Measurements from ENCODE around the gene GAK. TPM values are rescaled to one million over a fixed set of nuclear protein-coding genes. Genes with fewer than 3 reads are reported as not detected.
"Not testable (repeated sequence)": the region's sequence is repeated elsewhere in the genome, so short reads cannot be mapped to it uniquely, and the experiment has no call there.

GAK gene
- total RNA-seq, 1 donor from 2014 or later = 191 TPM

GRCh38 chr4:822361-823175 is 109.5 kb downstream of the GAK start:
- intact Hi-C loops (cut with micrococcal nuclease) = no loop called here

DNA sequence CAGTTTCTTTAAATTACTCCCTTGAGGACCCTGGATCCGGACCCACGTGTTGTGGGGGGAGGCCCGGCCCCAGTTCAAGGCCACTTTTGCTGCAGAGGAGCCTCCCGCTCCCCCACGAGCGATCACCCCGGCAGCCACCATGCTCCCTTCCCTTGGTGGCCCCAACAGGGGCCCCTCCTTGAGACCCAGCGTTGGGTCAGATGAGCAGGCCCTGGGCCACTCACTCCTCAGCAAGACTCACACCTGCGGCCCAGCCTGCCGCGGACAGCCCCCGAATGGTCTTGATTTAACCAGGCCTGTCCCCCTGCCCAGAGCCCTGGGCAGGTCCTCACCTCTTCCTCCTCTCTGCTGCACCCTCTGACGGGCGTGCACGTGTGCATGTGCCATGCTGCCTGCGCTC is 110.5 kb downstream of the GAK start:
- intact Hi-C loops (cut with micrococcal nuclease) = no loop called here

GRCh38 chr4:821181-821591 is 110.9 kb downstream of the GAK start:
- intact Hi-C loops (cut with micrococcal nuclease) = no loop called here

DNA sequence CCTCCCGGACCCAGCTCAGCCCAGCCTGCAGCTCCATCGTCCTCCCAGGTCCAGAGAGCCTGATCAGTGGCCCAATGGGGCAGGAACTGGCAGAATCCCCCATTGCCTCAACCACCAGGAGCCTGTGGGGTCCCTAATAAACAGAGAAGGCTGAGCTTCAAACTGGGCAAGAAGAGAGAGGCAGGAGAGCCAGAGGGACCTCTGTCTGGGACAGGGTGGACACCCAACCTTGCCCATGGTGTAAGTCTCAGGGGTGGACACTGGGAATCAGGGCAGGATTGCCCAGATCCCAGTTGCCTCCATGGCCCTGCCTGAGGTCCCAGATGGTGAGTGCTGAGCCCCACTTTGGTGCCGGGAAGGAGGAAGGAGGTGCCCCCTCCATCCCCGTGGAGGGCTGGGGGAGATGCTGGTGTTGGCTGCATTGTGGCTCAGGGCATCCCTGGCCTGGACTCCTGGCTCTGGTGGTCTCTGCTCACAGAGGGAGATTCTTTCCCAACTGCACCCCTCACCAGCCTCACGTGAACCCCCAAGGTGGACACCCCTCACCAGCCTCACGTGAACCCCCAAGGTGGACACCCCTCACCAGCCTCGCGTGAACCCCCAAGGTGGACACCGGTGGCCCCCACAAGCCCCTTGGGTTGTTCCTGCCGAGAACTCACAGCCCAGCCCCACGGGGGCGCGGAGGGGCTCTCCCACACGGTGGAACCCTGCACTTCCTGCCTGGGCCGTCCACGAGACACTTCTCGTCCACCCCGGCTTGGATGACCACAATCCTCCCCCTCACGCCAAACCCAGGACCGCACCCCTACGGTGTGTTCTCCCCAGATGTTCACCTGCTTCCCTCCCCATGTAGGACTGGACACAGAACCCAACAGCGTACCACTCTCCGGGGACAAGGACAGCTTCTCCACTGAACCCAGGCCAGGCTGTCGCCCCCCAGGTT is 111.6 kb downstream of the GAK start:
- intact Hi-C loops (cut with micrococcal nuclease) = no loop called here

DNA sequence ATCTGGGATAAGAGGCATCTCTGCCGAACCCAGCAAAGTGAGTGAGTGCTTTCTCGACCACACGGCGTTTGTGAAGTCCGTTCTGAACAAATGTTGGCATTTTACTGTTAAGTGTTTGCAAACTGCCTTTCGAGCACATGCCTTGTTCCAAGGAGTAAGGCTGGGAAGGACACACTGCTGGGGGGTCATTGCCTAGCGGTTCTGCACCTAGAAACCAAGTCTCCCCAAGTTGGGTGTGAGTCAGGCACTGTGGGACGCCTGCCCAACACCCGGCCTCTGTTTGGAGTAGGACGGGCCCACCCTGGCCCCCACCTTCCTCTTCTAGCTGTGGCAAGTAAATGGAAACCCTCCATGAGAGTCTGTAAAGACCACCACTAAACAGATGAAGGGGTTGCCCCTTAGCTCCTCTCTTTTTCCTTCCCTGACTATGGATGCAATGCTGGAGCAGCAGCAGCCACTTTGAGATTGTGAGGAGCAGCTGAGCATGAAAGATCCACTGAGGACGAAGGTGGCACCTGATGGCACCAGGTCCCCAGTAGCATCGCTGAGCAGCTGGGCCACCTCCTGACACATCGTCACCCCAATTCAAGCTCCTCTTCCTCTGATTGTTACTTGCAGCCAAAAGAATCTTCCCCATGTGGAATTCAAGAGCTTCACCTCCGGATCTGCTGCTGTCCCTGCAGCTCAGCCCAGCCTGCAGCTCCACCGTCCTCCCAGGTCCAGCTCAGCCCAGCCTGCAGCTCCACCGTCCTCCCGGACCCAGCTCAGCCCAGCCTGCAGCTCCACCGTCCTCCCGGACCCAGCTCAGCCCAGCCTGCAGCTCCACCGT is 112.5 kb downstream of the GAK start:
- intact Hi-C loops (cut with micrococcal nuclease) = no loop called here

DNA sequence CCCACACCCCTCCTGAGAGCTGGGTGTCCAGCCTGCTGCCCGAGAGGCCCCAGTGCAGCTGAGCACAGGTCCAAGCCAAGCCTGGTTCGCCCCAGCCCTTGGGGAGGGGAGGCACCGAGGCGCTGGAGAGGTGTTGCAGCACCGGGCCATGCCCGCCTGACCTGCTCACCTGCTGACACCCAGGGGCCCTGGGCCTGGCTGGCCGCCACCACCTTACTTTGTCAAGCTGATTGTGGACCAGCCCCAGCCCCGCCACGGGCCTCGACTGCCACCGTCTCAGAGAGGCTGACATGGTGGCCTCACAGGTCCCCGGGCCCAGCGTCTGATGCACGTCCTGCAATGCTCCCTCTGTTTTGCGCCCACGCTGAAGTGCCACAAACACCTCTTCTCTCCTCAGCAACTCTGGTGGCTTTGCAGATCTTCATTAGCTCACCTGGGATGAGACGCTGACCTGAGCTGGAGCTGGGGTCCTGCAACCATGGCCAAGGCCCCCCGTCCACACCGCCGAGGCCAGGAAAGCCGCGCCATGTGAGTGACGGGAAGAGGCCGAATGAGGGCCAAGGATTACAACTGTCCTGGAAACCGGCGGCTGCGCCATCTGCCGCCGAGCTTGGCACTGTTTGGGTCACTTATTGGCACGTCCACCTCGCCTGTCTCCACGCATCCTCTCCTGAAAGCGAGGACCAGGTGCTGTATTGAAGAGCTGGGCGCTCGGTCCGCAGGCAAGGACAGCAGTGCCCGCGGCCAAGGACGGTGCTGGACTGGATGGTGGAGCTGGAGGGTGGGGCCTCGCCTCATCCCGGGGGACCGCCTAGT is 113.8 kb downstream of the GAK start:
- intact Hi-C loops (cut with micrococcal nuclease) = no loop called here

DNA sequence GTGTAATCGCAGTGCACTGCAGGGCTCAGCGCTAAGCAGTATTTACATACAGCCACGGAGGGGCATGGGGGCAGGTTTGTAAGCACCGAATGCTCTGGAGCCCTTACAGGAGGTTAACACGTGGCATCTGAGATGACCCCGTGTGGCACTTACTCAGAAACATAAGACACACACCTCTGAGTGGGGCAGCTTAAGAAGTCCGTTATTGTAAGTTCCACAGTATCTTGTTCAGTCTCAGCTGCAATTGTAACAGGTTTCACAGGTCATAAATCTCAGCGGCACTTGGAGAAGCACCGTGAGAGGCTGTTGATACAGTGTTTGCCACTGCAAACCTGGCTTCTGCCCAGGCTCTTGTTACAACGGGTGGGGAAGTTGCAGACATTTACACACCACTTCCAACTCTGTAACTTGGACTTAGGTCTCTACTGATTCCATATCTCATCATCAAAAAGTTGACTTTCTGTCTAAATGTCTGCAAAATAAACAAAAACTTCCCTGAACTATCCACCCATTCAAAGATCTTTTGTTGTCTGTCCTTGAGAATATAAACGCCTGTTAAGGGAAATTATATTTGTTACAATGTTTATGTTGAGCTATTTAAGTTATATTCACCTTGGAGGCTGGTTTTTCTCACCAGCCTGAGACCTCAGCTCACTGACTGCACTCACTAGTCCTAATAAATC is 116.5 kb downstream of the GAK start:
- intact Hi-C loops (cut with micrococcal nuclease) = no loop called here

GRCh38 chr4:814312-814850 is 117.7 kb downstream of the GAK start:
- intact Hi-C loops (cut with micrococcal nuclease) = no loop called here

GRCh38 chr4:813900-814299 is 118.2 kb downstream of the GAK start:
- intact Hi-C loops (cut with micrococcal nuclease) = no loop called here

GRCh38 chr4:808860-809570 is 123.1 kb downstream of the GAK start:
- intact Hi-C loops (cut with micrococcal nuclease) = no loop called here

DNA sequence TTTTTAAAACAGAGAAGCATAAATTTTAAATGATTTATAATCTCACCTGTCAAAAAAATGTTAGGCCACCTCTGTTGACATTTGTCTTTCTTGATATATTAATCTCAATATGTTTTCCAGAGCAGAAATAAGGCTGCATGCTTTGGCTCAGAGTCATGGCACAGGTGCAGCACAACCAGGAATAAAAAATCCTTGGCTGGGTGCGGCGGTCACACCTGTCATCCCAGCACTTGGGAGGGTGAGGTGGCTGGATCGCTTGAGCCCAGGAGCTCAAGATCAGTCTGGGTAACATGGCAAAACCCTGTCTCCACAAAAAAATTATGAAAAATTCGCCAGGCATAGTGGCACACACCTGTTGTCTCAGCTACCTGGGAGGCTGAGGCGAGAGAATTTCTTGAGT is 124.3 kb downstream of the GAK start:
- intact Hi-C loops (cut with micrococcal nuclease) = no loop called here

- intact Hi-C loops (cut with micrococcal nuclease) = not testable (repeated sequence)
These were observed 125.1 kb downstream of the GAK start for GRCh38 chr4:806979-807378.

DNA sequence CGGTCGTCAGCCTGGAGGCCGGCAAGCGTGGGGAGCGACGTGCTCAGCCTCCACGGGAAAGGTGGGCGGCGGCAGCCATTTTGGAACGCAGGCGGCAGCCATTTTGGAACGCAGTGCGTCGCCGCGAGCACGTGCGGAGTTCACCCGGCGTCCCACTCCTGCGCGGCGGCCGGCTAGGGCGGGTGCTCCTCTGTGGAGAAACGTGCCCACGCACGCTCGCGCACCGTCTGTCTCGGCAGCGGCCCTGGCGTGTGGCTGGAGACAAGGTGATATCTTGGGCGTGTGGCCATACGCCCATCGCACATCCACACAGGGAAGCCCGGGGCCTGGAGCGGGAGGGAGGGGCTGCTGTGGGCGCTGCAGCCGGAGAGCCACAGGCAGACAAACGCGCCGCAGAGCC is 127.3 kb downstream of the GAK start:
- intact Hi-C loops (cut with micrococcal nuclease) = no loop called here

DNA sequence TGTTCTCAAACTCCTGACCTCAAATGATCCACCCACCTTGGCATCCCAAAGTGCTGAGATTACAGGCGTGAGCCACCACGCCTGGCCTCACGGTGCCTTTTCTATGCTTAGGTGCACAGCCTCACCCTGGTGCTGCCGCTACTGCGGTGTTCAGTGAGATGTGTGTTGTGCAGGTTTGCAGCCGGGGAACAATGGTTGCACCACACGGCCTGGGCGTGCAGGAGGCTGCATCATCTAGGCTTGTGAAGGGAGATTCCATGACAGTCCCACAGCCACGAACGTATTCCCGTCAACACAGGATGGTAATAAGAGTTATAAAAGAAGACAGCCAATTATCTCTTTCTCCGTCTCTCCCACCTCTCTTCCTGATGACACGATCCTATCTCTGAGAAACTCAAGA is 128.2 kb downstream of the GAK start:
- intact Hi-C loops (cut with micrococcal nuclease) = no loop called here

- intact Hi-C loops (cut with micrococcal nuclease) = no loop called here
These were observed 130.5 kb downstream of the GAK start for GRCh38 chr4:801436-802124.
